HS-5 (cell line): Measurements from ENCODE around the gene SCAP.
"Not testable (repeated sequence)": the region's sequence is repeated elsewhere in the genome, so short reads cannot be mapped to it uniquely, and the experiment has no call there.

Experiments
- DNase-seq: peaks from one replicate; pipeline ENCODE4 v3.0.0-alpha.2; 2012; ENCODE audit warnings: low read depth

SCAP gene

DNA sequence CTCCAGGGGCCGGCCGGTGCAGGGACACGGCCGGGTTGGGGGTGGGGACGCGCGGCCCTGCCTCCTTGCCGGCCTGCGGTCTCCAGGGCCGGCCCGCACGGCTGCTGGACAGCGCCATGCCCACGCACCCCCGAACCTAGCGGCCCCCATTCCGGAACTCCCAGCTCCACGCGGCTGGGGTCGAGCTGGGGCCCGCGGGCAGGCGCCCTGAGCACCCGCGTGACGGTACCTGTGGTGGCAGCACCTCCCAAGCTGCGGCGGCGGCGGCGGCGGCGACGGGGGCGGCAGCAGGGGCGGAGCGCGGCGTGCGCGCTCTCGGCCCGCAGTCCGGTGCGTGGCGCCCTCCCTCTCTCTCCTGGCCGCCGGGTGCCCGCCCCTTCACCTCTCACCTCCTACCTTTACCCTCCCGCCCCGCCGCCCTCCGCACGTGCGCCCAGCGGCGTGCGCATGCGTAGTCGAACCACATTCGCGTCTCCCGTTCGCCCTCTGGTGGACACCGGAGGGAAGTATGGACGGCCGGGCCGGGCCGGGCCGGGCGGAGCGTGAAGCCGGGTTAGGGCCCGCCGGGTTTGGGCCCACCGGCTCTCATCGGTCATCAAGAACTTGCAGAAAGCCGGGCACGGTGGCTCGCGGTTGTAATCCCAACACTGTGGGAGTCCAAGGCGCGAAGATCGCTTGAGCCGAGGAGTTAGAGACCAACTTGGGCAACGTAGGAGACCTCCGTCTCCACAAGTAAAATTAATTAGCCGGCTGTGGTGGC, at the start of gene SCAP:
Gene SCAP, minus strand, starts transcription at position 372 of the 760 bp plus-strand sequence. CDS start 32,948 bp downstream, outside the sequence.
- DNase-seq = peak; percentile 53

DNA sequence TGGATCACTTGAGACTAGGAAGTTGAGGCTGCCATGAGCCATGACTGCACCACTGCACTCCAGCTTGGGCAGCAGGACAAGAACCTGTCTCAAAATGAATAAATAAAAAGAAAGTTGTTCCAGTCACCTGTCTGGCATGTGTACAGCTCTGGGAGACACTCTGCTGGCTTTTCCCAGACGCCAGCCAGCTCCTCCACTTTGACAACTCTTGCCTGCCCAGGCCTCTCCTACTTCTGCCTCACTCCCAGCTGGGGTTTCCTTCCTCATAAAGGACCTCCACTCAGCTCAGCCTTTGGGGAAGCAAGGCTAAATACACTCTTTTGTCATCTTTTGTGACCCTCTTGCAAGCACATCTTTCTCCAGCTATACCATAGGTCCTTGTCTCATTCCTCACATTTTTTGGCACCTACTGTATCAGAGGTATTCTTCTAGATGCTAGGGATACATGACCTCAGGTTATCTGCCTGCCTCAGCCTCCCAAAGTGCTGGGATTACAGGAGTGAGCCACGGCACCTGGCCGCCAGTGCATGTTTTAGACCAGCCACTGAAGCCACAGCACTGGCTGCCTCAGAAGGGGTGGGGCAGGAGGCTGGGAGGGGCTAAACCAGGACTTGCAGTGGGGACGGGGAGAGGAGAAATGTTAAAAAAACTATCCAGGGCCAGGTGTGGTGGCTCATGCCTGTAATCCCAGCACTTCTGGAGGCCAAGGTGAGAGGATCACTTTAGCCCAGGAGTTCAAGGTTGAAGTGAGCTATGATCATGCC, 47.8 kb upstream of the SCAP start:
- no peak for DNase-seq

DNA sequence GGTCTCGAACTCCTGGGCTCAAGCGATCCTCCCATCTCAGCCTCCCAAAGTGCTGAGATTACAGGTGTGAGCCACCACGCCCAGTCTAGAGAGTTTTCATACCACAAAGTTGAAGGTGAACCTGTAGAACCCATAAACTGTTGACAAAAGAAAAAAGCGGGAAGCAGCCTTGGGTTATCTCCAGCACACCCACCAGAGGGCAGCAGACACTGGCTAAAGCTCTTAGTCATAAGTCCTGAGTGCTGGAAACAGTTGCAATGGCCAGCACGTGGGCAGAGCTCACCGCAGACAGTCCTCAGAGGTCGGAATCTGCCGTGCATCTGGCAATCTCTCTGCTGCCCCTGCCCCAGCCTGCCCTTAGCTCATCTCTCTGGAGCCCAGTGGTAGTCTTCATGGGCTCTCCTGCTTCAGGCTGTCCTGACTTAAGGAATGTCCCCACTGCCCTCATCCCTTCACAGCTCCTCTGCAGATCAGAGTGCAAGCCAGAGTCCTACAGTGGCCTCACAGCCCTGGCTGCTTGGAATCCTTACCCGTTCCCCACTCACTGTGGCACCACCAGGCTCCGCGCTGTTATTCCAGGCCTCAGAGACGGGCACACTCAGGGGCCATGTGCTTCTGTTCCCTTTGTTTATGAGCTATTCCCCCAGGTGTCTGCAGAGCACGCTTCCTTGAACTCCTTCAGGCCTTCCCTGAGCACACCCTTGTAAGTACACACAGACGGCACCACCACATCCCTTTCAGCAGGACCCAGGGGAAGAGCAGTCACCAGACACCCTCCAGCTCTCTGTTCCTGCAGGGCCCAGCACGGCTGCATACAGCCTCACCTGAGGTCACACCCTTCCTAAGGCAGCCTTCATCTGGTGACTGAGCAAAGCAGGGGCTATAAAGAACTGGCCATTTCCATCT, 46.6 kb upstream of the SCAP start:
- DNase-seq = peak; percentile 60

DNA sequence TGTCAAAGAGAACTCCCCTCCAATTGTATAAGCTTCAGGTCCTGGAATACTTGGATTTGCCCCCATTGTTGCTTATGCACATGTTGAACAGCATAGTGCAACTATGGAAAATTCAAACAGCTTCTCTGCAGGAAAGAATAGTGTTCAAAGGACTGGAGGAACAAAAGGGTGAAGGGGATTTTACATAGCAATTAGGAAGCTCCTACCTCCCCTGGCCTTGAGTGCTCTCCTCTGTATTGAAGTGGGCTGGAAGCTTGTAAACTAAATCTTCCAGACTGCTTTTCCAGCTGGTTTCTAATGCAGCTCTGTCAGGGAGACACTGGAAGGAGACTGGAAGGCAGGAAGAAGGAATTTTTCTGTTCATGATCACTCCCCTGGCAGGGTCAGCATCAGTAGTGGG, 45.0 kb upstream of the SCAP start:
- DNase-seq = no peak

DNA sequence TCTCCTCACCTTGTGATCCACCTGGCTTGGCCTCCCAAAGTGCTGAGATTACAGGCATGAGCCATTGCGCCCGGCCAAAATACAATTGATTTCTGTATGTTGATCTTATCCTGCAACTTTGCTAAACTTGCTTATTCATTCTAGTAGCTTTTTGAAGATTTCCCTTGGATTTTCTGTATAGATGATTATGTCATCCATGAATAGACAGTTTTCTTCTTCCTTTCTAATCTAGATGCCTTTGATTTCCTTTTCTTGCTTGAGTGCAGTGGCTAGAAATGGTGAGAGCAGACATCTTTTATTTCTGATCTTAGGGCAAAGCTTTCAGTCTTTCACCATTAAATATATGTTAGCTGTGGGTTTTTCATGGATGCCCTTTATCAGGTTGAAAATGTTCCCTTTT, 42.2 kb upstream of the SCAP start:
- no peak for DNase-seq

DNA sequence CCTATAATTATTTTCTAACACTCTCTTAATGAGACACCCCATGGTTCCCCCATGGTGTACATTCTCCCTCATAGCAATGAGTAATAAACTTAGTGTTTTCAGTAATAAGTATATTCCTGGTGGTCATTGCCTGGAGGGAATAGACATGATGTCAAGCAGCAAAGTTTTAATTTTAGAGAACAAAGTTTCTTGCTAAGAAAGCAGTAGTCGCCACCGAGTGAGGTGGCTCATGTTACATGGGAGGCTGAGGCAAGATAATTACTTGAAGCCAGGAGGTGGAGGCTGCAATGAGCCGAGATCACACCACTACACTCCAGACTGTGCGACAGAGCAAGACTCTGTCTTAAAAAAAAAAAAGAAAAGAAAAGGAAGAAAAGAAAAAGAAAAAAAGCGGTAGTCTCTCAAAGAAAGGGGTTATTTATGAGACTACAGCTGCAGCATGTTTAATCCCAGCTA, 40.2 kb upstream of the SCAP start:
- no peak for DNase-seq

DNA sequence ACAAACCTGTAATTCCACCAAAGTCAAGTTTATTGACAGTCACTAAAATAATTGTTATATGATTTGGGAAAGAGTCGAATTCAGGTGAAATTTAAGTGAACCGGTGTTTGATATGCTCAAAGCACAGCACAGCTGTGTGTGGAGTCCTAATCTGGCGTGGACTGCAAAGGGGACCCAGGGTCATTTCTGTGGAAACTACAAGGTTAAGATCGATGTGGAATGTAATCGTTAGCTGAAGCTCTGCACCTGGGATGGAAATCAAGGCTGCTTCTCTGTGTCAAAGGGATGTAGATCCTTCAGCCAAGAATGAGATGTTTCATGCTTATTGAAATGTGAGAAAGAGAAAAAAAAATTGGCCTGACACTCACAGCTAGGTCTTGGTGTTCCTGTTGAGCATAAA, 39.4 kb upstream of the SCAP start:
- DNase-seq = no peak

DNA sequence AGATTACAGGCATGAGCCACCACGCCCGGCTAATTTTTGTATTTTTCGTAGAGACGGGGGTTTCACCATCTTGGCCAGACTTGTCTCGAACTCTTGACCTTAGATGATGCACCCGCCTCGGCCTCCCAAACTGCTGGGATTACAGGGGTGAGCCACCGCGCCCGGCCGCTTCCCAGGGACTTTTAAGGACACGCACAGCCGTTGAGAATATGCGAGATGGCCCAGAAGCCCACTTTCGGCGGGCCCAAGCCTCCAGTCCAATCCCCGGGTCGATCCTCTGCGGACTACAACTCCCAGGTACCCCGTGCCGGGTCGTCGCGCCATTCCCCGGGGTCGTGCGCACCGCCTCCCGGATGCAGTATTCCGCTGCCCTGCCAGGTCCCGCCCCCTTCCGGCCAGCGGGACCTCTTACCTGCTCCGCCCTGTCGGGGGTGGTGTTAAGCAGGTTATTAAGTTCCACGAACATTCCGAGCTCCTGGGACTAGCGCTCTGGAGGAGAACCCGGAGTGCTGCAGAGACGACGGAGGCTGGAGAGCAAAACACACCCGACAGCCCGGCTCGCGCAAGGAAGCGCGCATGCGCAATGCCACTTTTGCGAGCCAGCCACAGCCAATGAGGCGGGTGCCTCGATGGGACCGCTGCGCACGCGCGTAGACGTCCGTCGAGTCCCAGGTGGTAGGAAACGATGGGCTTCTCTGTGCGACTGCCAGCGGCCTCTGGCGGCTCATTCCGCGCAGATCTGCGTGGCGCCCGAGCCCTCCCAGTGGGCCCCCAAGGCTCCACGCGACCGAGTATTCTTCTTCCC, 37.6 kb upstream of the SCAP start, which contains the start of gene ELP6:
Gene ELP6, minus strand, starts transcription at position 588 of the 805 bp plus-strand sequence. Its CDS starts 122 bp downstream, at position 466.
- peak; percentile 89 for DNase-seq

DNA sequence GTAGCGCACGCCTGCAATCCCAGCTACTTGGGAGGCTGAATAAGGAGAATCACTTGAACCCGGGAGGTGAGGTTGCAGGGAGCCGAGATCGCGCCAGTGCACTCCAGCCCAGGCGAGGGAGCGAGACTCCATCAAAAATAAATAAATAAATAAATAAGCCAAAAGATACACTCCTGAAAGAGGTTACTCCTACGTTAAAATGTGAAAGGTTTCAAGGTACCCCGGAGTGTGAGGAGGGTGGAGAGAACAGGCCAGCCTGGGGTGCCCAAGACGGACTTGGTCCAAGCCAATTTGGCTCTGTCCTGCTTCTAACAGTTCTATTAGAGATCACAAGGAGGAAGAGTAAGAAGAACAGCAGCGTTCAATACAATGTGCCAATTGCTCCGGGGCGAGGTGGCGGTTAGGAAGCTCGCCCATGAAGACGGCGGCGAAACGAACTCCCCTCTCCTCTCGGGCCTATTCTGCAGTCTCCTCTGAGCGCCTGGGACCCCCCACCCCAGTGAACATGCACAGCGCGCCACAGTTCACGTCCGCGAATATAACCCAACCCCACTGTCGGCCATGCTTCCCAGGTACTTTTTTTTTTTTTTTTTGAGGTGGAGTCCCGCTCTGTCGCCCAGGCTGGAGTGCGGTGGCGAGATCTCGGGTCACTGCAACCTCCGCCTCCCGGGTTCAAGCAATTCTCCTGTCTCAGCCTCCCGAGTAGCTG, 36.8 kb upstream of the SCAP start:
- no peak for DNase-seq

DNA sequence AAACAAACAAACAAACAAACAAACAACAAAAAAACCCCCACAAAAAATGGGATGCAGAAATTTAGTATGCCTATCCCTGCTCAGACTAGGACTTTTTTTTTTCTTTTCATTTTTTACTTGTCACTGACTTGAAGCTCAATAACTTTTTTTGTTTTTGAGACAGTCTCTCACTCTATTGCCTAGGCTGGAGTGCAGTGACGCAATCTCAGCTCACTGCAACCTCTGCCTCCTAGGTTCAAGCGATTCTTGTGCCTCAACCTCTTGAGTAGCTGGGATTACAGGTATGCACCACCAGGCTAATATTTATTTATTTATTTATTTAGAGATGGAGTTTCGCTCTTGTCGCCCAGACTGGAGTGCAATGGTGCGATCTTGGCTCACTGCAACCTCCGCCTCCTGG, 29.5 kb upstream of the SCAP start:
- DNase-seq = not testable (repeated sequence)

DNA sequence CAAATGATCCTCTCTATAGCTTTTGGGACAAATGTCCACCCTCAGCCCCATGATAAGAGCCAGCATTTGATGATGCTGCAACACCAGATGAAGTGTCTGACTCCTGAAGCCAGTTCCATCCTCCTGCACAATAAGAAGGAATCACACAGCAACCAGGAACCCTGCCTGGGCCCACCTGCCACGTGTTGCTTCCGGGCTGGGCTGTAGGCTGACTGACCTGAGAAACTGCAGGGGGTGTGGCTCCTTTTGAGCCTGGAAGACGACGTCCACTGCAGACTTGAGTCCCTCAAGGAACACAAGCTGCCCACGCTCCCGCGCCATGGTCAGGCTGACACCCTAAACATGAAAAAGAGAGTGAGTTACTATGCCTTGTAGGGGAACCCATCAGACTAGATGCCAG, 28.4 kb upstream of the SCAP start:
- DNase-seq = no peak

DNA sequence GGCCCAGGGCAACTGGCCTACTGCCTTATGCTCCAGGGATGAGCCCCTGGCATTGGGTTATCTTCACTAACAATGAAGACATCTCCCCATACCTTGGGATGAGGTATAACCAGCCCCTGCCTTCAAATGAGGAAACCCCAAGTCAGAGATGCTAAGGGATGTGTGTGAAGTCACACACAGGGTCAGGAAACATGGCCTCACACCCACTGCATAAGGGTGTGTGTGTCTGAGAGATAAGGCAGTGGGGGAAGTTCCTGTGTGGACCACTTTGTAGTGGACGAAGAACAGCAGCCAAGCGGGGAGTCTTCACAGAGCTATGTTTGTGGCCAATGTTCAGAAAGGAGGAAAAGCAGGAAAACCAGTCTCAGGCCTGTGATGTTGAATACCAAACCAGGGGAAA, 27.3 kb upstream of the SCAP start:
- no peak for DNase-seq

DNA sequence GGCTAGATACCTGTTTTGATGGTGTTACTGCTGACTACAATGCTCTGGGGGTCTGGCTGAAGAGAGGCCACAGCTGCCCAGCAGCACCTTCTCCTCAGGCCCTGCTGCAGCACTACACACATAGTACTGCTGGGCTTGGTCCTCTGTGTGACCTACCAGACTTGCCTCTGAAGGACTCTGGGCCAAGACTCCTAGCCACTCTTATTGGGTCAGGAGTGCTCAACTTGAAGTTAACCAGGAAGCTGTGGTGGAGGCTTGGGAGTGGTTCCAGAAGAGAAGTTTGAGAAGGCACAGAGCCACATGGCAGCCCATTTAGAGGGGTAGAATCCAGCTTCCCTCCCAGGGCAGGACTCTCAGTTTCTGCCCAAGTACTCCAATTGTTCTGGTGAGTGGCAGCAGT, 21.2 kb upstream of the SCAP start:
- DNase-seq = no peak

DNA sequence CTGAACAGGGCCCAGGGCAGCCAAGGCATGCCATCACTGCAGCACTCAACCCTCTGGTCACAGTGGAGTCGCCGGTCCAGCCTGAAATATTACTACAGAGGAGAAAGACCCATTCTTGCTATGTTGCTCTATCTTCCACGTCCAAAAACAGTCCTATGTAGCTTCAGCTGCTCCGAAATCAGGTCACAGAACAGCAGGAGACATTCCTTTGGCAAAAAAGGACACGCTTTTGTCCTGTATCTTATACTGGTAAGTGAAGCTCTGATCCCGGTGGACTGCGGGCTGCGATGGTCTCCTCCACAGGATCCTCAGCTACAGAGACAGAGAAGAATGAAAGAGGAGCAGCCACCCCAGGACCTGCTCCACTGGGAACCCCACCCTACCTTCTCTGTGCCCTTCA, 20.1 kb upstream of the SCAP start:
- no peak for DNase-seq

DNA sequence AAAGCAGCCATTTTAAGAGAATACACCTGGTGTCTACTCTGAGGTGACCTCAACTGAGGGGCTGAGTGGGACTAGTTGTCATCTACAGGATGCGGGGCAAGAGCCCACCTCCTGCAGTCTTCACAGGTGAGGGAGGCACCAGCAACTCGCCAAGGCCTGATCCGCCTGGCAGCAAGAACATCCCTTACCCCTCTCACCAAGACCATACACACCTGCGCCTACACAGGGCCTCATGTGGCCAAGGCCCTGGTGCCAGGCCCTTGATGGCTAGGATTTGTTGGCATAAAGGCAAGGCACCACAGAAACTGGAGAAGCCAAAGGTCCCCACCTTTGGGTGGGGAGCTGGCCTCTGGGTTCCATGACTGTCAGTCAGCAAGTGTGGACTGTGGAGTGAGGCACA, 19.4 kb upstream of the SCAP start:
- DNase-seq = no peak

DNA sequence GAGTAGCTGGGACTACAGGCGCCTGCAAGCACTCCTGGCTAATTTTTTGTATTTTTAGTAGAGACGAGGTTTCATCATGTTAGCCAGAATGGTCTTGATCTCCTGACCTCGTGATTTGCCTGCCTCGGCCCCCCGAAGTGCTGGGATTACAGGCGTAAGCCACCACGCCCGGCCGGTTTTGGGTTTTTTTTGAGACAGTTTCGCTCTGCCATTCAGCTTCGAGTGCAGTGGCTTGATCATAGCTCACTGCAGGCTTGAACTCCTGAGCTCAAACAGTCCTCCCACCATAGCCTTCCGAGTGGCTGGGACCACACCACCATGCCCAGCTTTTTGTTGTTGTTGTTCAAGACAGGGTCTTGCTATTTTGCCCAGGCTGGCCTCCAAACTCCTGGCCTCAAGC, 16.0 kb upstream of the SCAP start:
- DNase-seq = no peak

DNA sequence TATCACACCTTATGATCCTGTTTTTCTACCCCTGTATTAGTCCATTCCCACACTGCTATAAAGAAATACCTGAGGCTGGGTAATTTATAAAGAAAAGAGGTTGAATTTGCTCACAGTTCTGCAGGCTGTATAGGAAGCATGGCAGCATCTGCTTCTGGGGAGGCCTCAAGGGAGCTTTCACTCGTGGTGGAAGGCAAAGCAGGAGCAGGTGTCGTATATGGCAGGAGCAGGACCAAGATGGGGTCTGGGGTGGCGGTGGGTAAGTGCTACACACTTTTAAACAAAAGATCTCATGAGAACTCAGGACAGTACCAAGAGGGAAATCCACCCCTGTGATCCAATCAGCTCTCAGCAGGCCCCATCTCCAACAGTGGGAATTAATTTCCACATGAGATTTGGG, 15.4 kb upstream of the SCAP start:
- no peak for DNase-seq

DNA sequence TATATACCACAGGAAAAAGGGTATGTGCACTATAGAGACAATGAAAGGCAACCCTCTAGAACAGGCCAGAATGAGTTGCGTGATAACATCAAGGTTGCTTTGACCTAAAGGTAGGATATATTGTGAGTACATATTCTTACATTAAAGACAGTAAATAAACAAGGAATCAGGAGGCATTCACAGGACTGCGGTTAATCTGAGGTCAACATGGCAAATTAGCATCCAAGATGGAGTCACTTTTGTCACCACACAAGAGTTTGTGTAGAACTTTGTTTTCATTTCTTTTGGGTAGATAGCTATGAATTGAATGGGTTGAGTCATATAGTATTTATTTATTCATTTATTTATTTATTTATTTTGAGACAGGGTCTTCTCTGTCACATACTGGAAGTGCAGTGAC, 11.5 kb upstream of the SCAP start:
- no peak for DNase-seq

DNA sequence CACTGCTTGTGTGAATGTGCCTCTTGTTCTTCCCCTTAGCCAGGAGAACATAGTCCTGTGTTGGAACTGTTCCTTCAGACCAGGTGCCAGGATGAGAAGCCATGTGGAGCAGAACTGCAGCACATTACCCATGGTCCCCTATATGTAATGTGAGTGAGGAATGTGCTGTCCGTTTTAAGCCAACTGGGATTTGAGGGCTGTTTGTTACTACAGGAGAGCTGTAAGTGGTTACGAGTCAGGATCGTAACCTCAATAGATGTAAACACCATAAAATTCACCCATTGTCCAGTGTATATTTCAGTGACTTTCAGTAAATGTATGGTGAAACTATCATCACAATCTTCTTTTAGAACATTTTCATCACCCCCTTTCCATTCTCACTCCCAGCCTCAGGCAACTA, 10.1 kb upstream of the SCAP start:
- no peak for DNase-seq

DNA sequence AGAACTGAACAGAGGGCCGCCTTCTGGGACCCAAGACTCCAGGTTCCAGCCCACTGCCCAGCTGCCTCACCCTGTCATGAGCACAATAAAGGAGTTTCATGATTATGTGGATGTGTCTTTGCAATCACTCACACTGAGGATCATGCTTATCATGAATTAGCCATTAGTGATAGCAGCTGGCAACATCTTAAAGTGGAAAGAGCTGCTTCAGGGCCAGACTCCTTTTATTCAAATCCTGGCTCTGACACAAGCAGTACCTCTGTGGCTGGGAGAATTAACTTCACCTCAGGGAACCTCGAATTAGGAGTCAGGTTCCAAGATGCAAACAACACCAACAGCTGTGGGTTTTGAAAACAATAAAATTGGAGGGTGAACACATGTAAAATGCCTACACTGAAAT, 6.6 kb upstream of the SCAP start:
- DNase-seq = no peak

DNA sequence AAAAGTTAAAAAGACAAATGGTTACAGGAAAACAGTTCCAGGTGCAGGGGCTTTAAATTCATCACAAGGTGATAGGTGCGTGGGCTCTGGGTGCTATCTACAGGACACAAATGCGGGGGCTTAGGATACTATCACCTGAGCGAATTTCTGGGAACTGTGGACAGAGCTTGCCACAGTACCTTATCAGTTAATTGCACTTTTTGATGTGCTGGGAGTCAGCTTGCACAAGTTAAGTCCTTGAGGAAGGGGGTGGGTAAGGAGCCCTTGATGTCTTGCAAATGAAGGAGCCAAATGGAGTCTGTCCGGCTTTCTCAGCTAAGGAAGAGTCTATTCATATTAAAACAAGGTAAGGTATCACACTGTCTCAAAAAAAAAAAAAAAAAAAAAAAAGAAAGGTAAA, 6.0 kb upstream of the SCAP start:
- DNase-seq = not testable (repeated sequence)
